DND-41 (cell line): Measurements from ENCODE around the gene TPCN1.

Experiments
- EZH2 ChIP-seq: IDR thresholded peaks from 3 replicates; pipeline ENCODE4 v1.6.1; 2012; ENCODE audit warnings: borderline replicate concordance, low read depth, mild to moderate bottlenecking, moderate library complexity, low read length, inconsistent platforms; ENCODE audit not compliant: severe bottlenecking
- TF ChIP-seq, protein P1 (sequence below): IDR thresholded peaks from 2 replicates; pipeline ENCODE4 v1.5.1; 2012; ENCODE audit warnings: borderline replicate concordance, low read length, moderate library complexity, mild to moderate bottlenecking; ENCODE audit not compliant: poor library complexity, severe bottlenecking; ENCODE audit errors: extremely low read depth

DNA sequence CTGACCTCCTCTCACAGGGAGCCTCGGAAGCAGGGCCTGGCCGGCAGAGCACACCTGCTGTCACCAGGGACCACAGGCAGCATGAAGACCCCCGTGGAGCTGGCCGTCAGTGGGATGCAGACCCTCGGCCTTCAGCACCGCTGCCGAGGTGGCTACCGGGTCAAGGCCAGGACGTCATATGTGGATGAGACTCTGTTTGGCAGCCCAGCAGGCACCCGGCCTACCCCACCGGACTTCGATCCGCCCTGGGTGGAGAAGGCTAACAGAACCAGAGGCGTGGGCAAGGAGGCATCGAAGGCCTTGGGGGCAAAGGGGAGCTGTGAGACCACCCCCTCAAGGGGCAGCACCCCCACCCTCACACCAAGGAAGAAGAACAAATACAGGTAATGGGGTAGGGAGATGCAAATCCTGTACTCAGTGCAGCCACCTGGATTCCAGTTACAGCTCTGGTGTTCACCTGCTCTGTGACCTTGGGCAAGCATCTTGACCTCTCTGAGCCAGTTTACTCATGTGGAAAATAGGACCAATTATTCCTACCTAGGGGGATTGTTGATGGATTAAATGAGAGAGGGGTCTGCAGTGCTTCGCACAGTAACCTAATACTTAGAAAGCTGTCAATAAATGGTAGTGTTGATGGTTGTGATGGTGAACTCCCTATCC is 34.5 kb upstream of the TPCN1 start:
- TF ChIP-seq, protein P1, sequence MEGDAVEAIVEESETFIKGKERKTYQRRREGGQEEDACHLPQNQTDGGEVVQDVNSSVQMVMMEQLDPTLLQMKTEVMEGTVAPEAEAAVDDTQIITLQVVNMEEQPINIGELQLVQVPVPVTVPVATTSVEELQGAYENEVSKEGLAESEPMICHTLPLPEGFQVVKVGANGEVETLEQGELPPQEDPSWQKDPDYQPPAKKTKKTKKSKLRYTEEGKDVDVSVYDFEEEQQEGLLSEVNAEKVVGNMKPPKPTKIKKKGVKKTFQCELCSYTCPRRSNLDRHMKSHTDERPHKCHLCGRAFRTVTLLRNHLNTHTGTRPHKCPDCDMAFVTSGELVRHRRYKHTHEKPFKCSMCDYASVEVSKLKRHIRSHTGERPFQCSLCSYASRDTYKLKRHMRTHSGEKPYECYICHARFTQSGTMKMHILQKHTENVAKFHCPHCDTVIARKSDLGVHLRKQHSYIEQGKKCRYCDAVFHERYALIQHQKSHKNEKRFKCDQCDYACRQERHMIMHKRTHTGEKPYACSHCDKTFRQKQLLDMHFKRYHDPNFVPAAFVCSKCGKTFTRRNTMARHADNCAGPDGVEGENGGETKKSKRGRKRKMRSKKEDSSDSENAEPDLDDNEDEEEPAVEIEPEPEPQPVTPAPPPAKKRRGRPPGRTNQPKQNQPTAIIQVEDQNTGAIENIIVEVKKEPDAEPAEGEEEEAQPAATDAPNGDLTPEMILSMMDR, result no peak
- TF ChIP-seq EZH2, result no peak
